Retina (tissue), 1 donor: Measurements from ENCODE around the gene PCID2.

ENCODE experiments used
- DNase-seq: peaks from one replicate; pipeline ENCODE4 v3.0.0-alpha.2; 2016

PCID2 gene

DNA sequence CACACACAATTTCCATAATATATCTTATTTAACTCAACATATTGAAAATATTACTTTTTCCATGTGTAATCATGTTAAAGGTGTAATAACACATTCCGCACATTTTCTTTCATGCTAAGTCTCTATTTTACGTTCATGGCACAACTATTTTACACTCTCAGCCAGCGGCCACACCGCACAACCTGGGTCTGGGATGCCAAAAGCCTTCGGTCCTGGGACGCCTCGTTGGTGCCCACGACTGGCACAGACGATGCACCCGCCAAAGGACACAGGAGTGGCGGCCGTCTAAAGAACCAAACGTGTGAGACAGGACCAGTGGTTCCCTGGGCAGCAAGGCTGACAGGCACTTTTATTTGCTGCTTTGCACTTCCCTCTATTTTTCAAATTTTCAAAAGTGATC lies 60.1 kb downstream of the PCID2 start:
- no peak for DNase-seq

DNA sequence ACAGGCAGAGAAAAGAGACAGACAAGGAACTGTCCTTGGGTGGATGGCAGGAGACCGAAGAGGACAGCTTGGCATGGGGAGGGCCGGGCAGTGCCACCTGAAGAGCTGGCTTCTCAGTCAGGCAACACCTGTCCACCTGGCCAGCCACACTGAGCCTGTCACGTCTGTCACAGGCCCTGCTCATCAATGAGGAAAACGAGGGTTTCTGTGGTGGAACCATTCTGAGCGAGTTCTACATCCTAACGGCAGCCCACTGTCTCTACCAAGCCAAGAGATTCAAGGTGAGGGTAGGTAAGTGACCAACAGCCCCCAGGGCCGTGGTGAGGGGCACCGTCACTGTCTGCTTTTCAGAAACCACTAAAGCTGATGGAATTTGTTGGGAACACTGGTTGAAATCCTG lies 61.3 kb downstream of the PCID2 start:
- DNase-seq, result no peak

GRCh38 chr13:113146750-113147149 lies 61.7 kb downstream of the PCID2 start:
- no peak for DNase-seq

DNA sequence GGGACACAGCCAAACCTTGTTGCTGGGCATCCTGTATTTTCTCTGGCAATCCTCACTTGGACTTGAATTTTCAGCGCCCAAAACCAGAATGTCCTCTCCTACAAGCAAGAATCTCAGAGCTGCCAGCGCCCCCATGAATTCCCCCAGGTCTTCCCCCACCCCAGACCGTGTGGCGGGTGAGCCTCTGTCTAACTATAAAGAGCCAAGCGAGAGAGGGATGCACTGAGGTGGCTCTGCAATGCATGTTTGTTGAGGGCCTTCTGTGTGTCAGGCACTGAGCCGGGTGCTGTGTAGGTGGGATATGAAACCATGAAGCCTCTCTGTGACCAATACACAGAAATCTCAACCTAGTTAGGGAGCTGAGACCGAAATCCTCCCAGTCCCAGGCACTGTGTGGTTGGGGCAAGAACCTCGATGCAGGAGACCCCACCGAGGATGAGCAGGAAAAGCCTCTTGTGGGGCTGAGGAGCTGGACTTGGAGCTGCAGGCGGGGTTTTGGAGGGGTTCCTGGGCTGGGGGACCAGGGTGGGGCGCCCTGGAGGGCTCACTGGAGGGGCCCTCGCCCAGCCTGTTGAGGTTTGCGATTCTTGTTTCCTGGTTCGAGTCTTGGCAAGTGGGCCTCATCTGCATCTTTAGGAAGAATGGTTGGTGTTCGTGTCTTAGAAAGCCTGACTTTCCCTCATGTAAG lies 62.4 kb downstream of the PCID2 start:
- DNase-seq, result no peak

GRCh38 chr13:113145496-113145895 lies 63.0 kb downstream of the PCID2 start:
- DNase-seq, result no peak

DNA sequence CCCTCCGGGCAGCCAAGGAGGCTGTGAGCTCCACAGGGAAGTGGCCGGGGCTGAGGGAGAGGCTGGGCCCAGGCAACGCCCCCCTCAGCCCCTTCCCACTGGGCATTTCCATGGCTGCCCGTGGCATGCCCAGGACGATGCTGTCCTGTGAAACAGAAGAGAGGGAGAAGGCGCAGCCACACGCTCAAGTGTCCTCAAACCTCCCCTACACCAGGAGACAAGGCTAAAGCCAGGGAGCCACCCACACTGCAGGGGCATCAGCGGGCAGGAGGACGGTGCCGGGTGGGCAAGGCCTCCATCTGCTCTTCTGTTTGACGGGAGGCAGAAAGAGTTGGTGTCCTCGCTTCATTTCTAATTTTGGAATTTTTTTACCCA lies 64.2 kb downstream of the PCID2 start:
- no peak for DNase-seq

GRCh38 chr13:113143466-113144254 lies 64.8 kb downstream of the PCID2 start:
- DNase-seq, result no peak

DNA sequence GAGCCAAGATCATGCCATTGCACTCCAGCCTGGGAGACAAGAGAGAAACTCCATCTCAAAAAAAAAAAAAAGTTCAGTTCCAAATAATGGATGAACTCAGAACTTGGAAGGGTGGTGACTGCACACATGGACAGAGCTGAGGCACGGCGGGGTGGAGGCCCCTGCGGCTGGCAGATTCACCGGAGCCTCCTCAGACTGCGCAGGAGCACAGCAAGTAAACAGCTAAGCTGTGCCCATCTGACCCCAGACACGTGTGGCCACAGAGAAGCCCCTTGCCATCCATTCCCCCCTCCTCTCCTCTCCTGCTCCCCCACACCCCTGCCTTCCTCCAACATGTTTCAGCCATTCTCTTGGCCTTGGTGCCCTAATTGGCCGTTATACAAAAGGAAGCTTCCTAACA lies 65.6 kb downstream of the PCID2 start:
- DNase-seq, result peak; percentile 30

DNA sequence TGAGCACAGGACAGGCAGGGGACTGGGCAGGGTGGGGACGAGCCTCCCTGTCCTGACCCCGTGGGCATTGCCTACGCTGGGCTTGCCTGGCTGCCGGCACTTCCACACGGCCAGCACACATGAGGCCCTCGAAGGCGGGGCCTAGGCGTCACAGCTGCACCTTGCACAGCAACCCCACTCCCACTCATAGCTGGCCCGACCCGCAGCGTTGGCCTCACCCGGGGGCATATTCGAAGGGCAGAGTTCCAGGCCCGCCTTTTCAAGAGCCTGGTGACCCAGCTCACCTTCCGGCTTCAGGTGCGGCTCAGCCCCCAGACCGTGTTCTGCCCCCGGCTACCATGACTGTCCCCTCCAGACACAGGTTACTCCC lies 66.9 kb downstream of the PCID2 start:
- no peak for DNase-seq

GRCh38 chr13:113140677-113141600 lies 67.5 kb downstream of the PCID2 start:
- DNase-seq, result no peak

- peak; percentile 46 for DNase-seq
These were observed 68.9 kb downstream of the PCID2 start for GRCh38 chr13:113139577-113139976.

GRCh38 chr13:113138792-113139551 lies 69.5 kb downstream of the PCID2 start:
- no peak for DNase-seq

DNA sequence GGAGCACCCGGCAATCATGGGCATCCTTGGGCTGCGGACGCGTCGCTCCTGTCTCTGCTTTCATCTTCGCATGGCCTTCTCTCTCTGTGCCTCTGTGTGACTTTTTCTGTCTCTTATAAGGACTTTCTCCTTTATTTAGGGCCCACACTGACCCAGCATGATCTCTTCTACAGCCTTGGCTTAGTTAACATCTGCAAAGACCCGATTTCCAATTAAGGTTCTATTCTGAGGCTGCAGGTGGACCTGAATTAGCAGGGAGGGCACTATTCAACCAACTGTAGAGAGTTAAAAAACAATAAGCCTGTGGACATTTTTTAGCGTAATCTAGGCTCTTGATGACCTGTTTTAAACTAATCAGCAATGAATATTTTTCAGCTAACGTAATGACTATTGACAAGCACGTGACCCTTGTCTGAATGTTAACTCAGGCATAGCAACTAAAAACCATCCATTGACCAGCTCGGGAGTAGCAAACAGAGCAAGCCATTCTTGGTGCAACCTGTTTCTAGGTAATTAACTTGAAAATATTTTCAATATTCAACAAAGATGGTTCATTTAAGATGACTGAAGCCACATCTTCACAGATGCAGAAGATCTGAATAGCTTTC lies 70.7 kb downstream of the PCID2 start:
- peak; percentile 58 for DNase-seq

DNA sequence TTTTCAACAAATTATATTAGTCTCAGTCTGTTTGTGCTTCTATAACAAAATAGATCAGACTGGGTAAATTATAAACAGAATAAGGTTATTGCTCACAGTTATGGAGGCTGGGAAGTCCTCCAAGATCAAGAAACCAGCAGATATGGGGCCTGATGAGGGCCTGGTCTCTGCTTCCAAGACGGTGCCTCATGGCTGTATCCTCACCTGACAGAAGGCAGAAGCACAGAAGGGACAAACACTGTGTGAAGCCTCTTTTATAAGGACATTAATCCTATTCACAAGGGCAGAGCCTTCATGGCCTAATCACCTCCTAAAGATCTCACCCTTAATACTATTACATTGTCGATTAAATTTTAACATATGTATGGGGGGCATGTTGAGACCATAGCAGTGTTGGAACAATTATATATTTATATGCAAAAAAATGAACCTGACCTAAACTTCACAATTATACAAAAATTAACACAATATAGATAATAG lies 73.1 kb downstream of the PCID2 start:
- DNase-seq, result no peak

DNA sequence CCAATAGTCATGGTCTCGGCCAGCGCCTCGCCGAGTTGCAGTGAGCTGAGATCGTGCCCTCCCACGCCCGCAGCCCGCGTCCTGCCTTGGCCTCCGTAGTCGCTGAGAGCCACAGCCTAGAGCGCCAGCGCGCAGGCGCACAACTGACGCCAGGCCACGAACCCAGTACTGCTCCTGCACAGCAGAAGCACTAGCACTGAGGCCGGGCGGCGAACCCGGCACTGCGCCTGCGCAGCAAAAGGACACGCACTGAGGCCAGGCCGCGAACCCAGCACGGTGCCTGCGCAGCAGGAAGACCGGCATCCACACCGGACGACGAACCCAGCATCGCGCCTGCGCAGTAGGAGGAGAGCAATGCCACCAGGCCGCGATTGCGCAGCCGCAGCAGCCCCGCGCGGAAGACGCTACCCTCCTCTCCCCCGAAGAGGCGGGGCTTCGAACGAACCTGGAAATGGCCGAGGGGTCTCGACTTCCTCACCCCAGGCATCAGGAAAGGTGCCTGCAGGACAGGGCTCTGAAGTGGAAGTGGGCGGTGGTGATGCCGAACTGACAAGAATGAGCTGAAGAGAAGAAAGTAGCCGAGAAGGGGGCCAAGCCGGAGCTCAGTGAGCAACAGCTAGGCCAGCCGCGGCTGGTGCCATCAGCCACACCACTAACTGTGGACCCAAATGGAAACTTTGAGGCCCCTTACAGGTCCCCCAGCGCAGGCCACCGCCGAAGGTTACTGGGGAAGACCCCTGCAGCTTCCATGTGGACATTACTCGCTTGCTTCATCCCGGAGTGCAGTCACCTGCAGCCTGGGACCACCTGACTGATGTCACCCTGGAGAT lies 78.3 kb downstream of the PCID2 start:
- DNase-seq, result no peak

GRCh38 chr13:113129480-113129879 lies 79.0 kb downstream of the PCID2 start:
- DNase-seq, result no peak
